Mammary epithelial cell (primary cell): ENCODE results near the gene SART1.

Source experiments
- EZH2 ChIP-seq: IDR thresholded peaks from 2 replicates; pipeline ENCODE4 v1.6.1; 2012; ENCODE audit warnings: low read length, inconsistent platforms, borderline replicate concordance
- TF ChIP-seq, protein P1 (sequence below), 2 donors: IDR thresholded peaks in 1 of 2; conservative IDR thresholded peaks in 1 of 2; 2 replicates each; pipeline ENCODE4 v1.5.1; 2011 to 2012; ENCODE audit warnings: inconsistent platforms in 2 of 2, low read length in 2 of 2, mild to moderate bottlenecking in 2 of 2, control low read depth in 1 of 2, low read depth in 1 of 2; ENCODE audit not compliant: insufficient read depth in 1 of 2; ENCODE audit errors: extremely low read depth in 1 of 2

DNA sequence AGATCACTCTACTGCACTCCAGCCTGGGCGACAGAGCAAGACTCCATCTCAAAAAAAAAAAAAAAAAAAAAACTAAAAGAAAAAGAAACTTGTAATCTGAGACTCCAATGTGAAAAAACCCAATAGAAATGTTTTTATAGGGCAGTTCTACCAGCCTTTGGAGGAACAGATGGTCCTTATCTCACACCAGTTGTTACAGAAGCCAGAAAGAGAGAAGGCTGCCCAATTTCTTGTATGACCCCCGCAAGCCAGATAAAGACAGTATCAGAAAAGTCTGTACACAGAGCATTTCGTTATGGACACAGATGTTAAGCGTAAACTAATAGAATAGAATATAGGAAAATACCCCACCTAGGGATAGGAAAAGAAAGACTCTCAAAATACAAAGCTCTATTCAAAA is 27.5 kb upstream of the SART1 start:
- TF ChIP-seq, protein P1, sequence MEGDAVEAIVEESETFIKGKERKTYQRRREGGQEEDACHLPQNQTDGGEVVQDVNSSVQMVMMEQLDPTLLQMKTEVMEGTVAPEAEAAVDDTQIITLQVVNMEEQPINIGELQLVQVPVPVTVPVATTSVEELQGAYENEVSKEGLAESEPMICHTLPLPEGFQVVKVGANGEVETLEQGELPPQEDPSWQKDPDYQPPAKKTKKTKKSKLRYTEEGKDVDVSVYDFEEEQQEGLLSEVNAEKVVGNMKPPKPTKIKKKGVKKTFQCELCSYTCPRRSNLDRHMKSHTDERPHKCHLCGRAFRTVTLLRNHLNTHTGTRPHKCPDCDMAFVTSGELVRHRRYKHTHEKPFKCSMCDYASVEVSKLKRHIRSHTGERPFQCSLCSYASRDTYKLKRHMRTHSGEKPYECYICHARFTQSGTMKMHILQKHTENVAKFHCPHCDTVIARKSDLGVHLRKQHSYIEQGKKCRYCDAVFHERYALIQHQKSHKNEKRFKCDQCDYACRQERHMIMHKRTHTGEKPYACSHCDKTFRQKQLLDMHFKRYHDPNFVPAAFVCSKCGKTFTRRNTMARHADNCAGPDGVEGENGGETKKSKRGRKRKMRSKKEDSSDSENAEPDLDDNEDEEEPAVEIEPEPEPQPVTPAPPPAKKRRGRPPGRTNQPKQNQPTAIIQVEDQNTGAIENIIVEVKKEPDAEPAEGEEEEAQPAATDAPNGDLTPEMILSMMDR (conservative IDR thresholded peaks at IDR 0.05 in 1 of 2, IDR thresholded peaks at IDR 0.05 in 1 of 2; ENCODE audit: extremely low read depth in 1 of 2, insufficient read depth in 1 of 2, low read depth in 1 of 2, low read length in 2 of 2) = no peak
- TF ChIP-seq EZH2 = no peak
